Progenitor cell of endocrine pancreas (in vitro differentiated cells): ENCODE results near the gene HHIPL1. TPM values are rescaled to one million over a fixed set of nuclear protein-coding genes. Genes with fewer than 3 reads are reported as not detected.
"Not testable (repeated sequence)": the region's sequence is repeated elsewhere in the genome, so short reads cannot be mapped to it uniquely, and the experiment has no call there.

Experiments
- DNase-seq: peaks from one replicate; pipeline ENCODE4 v3.0.0; 2021; ENCODE audit warnings: low spot score; ENCODE audit not compliant: unreplicated experiment
- H3K27ac Mint-ChIP-seq: 2 replicates; pipeline ENCODE4 v1.8.0; 2021; ENCODE audit warnings: mild to moderate bottlenecking, moderate library complexity, mixed read lengths
- H3K27me3 Mint-ChIP-seq: 2 replicates; pipeline ENCODE4 v1.8.0; 2021; ENCODE audit warnings: mixed read lengths
- H3K36me3 Mint-ChIP-seq: 2 replicates; pipeline ENCODE4 v1.8.0; 2022; ENCODE audit warnings: mixed read lengths; ENCODE audit not compliant: insufficient read depth
- H3K4me1 Mint-ChIP-seq: 2 replicates; pipeline ENCODE4 v1.8.0; 2021; ENCODE audit warnings: low read depth, mixed read lengths
- H3K4me3 Mint-ChIP-seq: 2 replicates; pipeline ENCODE4 v1.8.0; 2021; ENCODE audit warnings: low read depth, mild to moderate bottlenecking, moderate library complexity, mixed read lengths
- H3K9me3 Mint-ChIP-seq: 2 replicates; pipeline ENCODE4 v1.8.0; 2021; ENCODE audit warnings: low read depth, mixed read lengths
- total RNA-seq: library from RNA; stranded (reverse); gene quantifications from 2 replicates; pipeline ENCODE4 v1.2.1, GENCODE V29; 2021
- TF ChIP-seq, protein P1 (sequence below): fragments of 200-600 bp; sonication (generic); IDR thresholded peaks from one replicate; pipeline ENCODE4 v1.5.0; 2021; ENCODE audit warnings: antibody characterized with exemption, mild to moderate bottlenecking; ENCODE audit not compliant: unreplicated experiment

The HHIPL1 gene
- total RNA-seq, 1 donor from 2014 or later: 0.65 TPM

GRCh38 chr14:99657645-99658155, 12.8 kb downstream of the HHIPL1 start:
- H3K36me3 Mint-ChIP-seq: no peaks in the 10 kb centered on the region
- peaks cover 73% of the 10 kb centered on the region for H3K27me3 Mint-ChIP-seq
- no peak overlapping the region for H3K27ac Mint-ChIP-seq
- no peaks in the 10 kb centered on the region for H3K4me1 Mint-ChIP-seq
- DNase-seq: no peak
- H3K4me3 Mint-ChIP-seq: no peak overlapping the region
- H3K9me3 Mint-ChIP-seq: no peaks in the 10 kb centered on the region
- TF ChIP-seq, protein P1, sequence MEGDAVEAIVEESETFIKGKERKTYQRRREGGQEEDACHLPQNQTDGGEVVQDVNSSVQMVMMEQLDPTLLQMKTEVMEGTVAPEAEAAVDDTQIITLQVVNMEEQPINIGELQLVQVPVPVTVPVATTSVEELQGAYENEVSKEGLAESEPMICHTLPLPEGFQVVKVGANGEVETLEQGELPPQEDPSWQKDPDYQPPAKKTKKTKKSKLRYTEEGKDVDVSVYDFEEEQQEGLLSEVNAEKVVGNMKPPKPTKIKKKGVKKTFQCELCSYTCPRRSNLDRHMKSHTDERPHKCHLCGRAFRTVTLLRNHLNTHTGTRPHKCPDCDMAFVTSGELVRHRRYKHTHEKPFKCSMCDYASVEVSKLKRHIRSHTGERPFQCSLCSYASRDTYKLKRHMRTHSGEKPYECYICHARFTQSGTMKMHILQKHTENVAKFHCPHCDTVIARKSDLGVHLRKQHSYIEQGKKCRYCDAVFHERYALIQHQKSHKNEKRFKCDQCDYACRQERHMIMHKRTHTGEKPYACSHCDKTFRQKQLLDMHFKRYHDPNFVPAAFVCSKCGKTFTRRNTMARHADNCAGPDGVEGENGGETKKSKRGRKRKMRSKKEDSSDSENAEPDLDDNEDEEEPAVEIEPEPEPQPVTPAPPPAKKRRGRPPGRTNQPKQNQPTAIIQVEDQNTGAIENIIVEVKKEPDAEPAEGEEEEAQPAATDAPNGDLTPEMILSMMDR: no peak

DNA sequence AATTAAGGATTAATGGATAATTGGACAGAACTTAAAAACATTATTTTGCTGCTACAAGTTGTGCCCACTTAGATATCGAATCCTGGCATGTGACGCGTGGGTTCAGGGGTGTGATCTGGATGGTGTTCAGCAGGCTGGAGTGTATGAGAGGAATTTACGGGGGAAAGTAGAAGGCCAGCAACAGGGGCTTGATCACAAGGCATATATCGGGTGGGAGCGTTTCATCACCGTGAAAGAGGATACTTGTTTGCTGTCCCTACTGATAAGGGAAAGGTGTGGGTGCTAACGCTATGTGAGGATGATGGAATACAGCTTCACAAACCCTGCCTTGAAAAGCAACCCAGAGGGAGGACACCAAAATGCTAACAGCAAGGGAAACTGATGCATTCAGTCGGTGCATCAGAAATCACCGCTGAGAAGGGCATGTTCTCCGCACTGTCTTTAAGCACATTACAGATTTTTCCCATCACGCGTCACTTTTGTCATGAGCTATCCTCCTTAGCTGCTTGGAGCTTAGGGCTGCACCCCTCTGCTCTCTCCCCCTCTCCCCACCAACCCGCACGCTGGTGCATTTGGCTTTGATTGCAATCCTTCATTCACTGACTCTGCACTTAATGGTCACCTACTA, 13.4 kb downstream of the HHIPL1 start:
- TF ChIP-seq, protein P1: no peak
- Mint-ChIP-seq H3K9me3 (no peaks in the 10 kb centered on the region), H3K4me3 (no peak overlapping the region), H3K27ac (no peak overlapping the region), H3K27me3 (peaks cover 77% of the 10 kb centered on the region), H3K4me1 (no peaks in the 10 kb centered on the region), H3K36me3 (no peaks in the 10 kb centered on the region)
- DNase-seq: no peak

GRCh38 chr14:99659333-99659741, 14.4 kb downstream of the HHIPL1 start:
- TF ChIP-seq, protein P1: peak; percentile 23
- Mint-ChIP-seq H3K27ac (no peak overlapping the region), H3K36me3 (no peaks in the 10 kb centered on the region), H3K4me3 (no peak overlapping the region), H3K27me3 (peaks cover 78% of the 10 kb centered on the region), H3K4me1 (no peaks in the 10 kb centered on the region), H3K9me3 (no peaks in the 10 kb centered on the region)
- DNase-seq: no peak

DNA sequence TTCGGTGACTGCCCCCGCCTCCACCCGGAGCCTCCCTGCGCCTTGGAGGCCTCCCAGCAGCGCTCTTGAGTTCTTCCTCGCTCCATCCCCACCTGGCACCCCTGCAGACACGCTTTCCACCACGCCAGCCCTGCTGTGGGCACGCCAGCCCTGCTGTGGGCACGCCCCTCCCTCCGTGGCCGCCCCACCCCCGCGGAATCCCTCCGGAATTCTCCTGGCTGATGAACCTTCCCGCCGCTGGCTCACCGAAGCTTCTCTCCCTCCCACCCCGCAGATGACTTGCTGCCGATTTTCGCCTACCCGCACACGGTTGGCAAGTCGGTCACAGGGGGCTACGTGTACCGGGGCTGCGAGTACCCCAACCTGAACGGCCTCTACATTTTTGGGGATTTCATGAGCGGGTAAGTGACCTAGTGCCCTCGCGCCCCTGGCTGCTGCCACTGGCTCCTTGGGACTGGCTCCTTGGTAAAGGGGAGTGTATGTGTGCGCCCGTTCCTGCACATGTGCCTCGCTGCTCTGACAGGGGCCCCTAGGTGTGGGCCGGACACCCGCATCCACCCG, 15.2 kb downstream of the HHIPL1 start:
- no peaks in the 10 kb centered on the region for H3K9me3 Mint-ChIP-seq
- H3K4me3 Mint-ChIP-seq: no peak overlapping the region
- DNase-seq: no peak
- H3K36me3 Mint-ChIP-seq: no peaks in the 10 kb centered on the region
- H3K27me3 Mint-ChIP-seq: peaks cover 75% of the 10 kb centered on the region
- no peak overlapping the region for H3K27ac Mint-ChIP-seq
- peaks cover 2% of the 10 kb centered on the region for H3K4me1 Mint-ChIP-seq
- TF ChIP-seq, protein P1: no peak

DNA sequence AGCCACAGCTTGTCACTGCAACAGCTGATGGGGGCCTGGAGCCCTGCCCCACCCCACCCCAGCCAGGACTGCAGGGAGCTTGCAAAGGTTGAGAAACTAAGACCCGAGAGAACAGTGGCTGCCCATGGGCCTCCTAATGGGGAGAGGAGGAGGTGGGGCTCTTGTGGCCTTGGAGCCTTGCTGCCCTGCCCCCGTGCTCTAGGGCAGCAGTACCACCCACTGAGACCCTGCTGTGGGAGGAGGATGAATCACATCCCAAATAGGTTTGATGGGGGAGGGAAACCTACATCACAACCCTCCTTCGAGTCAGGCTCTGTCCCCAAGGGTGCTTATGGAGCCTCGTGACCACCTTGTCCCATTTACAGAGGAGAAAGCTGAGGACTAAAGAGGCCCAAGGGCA, 15.9 kb downstream of the HHIPL1 start:
- no peak overlapping the region for H3K4me3 Mint-ChIP-seq
- H3K4me1 Mint-ChIP-seq: peaks cover 2% of the 10 kb centered on the region
- TF ChIP-seq, protein P1: no peak
- no peaks in the 10 kb centered on the region for H3K36me3 Mint-ChIP-seq
- no peak for DNase-seq
- no peak overlapping the region for H3K27ac Mint-ChIP-seq
- no peaks in the 10 kb centered on the region for H3K9me3 Mint-ChIP-seq
- H3K27me3 Mint-ChIP-seq: peaks cover 71% of the 10 kb centered on the region

- H3K9me3 Mint-ChIP-seq, DNase-seq, H3K36me3 Mint-ChIP-seq, H3K4me1 Mint-ChIP-seq, H3K4me3 Mint-ChIP-seq: not testable (repeated sequence)
- Mint-ChIP-seq H3K27me3 (peaks cover 67% of the 10 kb centered on the region), H3K27ac (peak overlapping the region; percentile 76)
Observed at GRCh38 chr14:99661206-99661605, 16.3 kb downstream of the HHIPL1 start.
